HG03025 (cell line): Measurements from ENCODE around the gene ACHE.

Source experiments
- ATAC-seq: cut with Tn5 transposase; IDR thresholded peaks from one replicate; pipeline ENCODE4 v1.9.1; 2021; ENCODE audit warnings: mild to moderate bottlenecking, moderate library complexity; ENCODE audit not compliant: unreplicated experiment, low FRiP score

The ACHE gene

DNA sequence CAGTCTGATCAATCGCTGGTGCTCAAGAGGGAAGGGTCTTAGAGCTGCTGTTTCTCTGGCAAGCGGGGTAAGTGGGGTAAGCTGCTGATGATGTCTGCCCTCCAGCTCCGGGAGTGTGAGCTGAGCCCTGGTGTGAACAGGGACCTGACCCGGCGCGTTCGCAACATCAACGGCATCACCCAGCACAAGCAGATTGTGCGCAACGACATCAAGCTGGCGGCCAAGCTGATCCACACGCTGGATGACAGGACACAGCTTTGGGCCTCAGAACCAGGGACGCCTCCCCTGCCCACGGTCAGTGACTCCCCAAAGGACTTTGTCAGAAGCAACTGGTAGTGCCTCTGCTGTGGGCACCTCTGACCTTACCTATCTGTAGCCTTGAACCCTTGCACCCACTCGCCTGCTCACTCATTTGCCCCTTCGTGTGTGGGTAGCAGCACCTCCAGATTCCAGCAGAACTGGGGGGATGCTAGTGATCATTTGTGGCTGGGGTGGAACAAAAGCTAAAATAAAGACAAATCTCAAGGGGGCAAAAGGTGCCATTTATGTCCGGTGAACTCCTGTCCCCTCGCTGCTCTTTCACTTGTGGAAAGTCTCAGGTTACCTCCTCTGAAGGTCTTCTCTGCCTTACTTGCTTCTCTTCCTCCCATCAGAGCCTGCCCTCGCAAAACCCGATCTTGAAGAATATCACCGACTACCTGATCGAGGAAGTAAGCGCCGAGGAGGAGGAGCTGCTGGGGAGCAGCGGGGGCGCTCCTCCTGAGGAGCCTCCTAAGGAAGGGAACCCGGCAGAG lies 9.3 kb downstream of the ACHE start:
- no peak for ATAC-seq

DNA sequence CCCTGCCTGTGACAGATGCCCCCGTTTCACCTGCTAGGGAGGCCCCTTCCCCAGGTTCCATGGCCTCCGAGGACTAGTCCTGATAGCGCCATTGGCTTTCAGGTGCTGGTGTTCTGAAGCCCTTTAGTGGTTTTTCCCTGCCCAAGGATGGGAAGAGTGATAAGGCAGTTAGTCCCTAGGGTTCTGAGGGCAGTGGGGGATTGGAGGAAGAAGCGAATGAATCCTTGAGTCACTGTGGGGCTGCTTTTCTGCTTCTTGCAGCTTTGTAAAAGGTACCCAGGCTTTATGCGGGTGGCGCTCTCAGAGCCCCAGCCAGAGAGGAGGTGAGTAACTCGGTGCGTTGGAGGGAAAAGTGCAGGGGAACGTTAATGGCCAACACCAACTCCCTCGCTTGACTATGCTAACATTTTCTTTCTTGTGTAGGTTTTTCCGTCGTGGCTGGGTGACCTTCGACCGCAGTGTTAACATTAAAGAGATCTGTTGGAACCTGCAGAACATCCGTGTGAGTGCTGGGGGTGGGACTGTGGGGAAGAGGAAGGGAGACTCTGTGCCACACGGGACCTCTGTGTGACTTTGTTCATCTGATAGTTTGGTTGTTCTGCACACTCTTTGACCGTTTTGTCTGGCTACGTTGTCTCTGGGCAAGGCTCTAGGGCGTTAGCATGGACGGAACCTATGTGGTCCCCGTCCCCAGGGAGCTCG lies 10.1 kb downstream of the ACHE start:
- ATAC-seq: no peak

DNA sequence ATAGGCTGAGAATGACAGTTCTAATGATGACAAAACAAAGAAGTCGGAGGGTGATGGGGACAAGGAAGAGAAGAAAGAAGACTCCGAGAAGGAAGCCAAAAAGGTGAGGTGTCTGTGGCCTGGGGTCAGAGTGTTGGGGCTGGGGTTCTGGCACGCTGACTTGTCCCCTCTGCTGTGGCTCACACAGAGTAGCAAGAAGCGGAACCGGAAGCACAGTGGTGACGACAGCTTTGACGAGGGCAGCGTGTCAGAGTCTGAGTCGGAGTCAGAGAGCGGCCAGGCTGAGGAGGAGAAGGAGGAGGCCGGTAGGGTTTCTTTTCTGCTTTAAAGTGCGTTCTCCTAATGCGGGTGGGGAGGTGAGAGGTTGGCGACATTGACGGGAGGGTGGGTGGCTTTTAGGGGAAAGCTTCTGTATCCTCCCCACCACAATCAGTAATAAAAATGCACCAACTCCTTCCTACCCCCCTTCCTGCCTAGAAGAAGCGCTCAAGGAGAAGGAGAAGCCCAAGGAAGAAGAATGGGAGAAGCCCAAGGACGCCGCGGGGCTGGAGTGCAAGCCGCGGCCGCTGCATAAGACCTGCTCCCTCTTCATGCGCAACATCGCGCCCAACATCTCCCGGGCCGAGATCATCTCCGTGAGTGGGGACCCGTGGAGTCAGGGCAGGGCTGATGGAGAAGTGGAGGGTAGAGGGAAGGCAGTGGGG lies 10.8 kb downstream of the ACHE start:
- ATAC-seq: no peak

DNA sequence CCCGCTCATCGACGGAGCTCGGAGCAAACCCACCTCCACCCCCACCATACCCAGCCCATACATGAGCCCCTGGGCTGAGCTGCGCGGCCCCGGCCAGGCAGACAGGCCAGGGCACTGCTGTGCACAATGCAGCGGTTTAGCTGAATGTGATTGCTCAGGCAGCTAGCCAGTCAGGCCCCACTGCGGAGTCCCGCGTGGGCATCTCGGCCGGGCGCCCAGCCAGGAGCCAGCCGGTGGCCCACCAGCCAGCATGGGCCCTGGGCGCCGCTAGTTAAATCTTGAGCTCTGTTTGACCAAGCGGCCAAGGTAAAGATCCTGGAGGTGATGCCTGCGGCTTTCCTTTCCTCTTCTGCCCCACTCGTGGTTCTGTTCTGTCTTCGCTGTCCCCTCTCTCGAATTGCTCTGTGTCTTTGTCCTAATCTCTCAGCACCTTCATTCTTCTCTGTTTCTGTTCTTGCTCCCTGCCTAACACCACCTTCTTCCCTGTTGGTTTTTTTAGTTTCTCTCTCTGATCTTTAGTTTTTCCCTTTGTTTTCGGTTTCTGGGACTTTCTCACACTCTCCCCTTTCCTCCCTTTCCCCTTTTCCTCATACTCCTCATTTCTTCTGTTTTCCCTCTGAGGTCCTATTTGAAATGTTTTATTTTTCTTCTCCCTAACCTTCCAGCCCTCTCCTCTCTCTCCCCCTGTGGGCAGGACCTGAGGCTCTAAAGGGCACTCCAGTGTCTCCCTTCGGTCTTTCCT lies 12.7 kb downstream of the ACHE start:
- ATAC-seq: no peak

DNA sequence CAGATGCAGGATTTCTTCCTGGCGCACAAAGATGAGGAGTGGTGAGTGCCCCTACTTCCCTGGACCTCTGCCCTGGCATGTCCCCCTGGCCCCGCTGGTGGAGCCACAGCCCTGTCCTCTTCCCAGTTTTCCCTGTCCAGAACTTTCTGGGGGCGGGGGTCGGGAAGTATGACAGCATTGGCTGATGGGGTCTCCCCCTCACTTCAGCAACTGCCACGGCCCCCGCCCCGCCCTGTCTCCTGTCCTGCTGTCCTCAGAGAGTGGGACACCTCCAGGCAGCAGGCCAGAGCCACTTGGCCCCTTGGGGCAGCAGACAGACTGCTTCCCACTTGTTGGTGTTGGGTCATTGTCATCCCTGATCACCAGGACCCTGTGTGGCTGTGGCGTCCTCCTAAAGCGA lies 13.5 kb downstream of the ACHE start:
- no peak for ATAC-seq

DNA sequence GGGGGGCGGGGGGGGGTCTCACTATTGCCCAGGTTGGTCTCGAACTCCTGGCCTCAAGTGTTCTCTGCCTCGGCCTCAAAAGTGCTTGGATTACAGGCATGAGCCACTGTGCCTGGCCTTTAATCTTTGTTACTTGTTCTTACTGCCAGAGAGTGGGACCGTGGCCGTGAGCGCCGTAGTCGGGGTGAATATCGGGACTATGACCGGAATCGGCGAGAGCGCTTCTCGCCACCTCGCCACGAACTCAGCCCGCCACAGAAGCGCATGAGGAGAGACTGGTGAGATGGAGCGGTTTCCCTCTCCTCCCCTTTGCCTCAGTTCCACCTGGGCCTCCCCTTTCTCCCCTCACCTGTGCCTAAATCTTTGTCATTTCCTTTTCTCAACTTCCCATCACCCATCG lies 14.6 kb downstream of the ACHE start:
- ATAC-seq: no peak

DNA sequence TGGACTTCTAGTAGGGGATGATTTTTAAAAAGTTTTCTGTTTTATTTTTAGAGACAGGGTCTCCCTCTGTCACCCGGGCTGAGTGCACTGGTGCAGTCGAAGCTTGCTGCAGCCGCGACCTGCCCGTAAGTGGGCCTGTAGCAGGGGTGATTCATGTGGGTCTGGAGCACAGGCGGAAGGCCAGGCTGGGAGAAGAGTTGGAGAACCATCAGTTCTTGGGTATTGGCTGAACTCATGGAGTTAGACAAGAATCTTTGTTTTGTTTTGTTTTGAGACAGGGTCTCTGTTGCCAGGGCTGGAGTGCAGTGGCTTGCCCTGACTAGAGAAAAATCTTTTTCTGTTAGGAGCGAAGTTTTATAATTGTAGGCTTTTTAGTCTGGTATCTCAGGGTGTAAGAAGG lies 15.0 kb downstream of the ACHE start:
- ATAC-seq: no peak

DNA sequence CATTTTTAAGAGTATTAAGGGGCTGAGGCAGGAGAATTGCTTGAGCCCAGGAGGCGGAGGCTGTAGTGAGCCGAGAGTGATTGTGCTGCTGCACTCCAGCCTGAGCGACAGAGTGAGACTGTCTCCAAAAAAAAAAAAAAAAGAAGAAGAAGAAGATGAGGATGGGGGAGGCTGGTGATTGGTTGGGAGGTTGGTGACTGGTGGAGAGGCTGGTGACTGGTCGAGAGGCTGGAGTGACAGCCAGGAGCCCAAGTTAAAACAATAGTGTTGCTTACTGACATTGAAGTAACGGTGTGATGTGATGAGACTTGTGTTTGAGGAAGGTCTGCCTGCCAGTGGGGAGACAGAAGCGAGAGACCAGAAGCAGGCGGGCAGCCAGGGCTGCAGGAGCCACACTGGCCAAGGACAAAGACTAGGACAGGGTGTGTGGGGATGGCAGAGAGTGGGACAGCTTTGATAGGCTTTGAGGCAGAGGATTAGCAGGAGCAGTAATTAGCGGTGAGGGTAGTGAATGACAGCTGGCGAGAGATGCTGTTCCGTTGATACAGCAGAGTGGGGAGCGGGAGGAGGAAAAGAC lies 15.9 kb downstream of the ACHE start:
- no peak for ATAC-seq

DNA sequence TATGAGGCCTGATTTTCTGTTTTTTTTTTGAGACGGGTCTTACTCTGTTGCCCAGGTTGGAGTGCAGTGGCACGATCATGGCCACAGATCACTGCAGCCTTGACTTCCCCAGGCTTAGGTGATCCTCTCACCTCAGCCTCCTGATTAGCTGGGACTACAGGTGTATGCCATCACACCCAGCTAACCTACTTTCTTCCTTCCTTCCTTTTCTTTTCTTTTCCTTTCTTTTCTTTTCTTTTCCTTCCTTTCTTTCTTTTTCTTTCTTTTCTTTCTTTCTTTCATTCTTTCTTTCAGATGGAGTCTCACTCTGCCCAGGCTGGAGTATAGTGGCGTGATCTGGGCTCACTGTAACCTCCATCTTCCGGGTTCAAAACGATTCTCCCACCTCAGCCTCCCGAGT lies 17.0 kb downstream of the ACHE start:
- ATAC-seq: no peak

DNA sequence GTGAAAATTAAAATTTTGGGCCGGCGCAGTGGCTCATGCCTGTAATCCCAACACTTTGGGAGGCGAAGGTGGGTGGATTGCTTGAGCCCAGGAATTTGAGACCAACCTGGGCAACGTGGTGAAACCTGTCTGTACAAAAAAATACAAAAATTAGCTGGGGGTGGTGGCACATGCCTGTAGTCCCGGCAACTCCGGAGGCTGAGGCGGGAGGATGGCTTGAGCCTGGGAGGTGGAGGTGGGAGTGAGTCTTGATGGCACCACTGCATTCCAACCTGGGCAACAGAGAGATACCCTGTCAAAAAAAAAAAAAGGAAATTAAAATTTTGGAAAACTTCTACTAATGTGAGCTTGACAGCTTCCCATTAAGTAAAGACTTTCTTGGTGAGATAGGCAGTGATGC lies 17.7 kb downstream of the ACHE start:
- no peak for ATAC-seq

DNA sequence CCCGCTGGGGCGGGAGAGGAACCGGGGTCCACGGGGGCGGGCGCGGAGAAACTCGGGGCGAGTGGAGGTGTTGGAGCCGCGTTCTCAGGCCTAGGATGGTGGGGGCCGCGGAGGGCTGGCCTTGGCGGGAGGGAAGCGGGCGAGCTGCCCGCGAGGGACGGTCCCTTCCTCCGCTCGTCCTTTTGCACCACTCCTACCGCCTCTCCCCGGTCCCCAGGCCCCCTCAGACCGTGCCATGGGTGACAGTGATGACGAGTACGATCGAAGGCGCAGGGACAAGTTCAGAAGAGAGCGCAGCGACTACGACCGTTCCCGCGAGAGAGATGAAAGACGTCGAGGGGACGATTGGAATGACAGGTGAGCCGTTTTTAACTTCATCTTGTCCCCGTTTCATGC lies 20.3 kb downstream of the ACHE start:
- peak; percentile 31 for ATAC-seq

DNA sequence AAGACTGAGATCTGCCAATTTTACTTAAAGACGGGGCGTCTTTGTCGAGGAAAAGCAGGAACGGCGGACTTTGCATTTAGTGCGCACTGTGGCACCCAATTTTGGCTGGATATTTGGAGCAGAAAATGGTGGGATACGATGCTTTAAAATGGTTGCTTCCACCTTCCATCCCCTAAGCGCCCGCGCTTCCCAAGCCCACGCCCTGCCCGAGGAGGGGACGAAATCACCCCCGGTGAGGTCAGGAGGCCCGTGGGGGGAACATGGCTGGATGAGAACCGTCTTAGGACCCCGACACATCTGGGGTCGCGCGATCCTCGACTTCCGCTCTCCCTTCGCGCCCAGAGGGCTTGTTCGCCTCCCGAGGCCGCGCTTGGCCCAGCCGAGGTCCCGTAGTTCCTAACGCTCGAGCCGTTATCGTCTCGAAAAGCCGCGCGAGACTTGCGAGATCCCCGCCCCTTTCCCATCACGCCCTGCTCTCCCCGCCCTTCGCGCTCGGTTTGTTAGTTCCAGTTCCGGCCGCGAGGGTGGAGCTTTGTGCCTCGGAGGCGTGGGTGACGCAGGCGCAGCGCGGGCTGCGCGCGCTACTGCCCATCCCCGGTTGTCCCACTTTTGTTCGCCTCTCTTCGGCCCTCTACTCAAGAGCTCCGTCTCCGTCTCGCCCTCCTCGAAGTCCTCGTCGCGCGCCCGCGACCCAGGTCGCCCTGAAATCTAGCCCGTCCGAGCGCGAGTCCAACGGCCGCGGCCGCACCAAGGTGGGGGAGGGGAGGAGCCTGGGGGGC lies 20.9 kb downstream of the ACHE start, which contains the start of gene SRRT:
Gene SRRT (plus strand): TSS at position 527 of the 779 bp plus-strand sequence. CDS start 488 bp downstream, outside the sequence.
- peak; percentile 79 for ATAC-seq

DNA sequence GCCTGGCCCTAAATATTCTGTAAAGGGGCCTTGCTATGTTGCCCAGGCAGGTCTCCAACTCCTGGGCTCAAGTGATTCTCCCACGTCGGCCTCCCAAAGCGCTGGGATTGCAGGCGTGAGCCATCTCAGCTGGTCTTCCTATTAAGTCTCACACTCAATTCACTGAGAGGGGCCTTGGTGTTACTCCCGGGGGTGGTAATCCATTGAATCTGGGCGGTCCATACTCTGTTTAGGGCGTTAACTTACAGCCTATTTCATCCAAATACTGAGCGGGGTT lies 21.4 kb downstream of the ACHE start:
- no peak for ATAC-seq

DNA sequence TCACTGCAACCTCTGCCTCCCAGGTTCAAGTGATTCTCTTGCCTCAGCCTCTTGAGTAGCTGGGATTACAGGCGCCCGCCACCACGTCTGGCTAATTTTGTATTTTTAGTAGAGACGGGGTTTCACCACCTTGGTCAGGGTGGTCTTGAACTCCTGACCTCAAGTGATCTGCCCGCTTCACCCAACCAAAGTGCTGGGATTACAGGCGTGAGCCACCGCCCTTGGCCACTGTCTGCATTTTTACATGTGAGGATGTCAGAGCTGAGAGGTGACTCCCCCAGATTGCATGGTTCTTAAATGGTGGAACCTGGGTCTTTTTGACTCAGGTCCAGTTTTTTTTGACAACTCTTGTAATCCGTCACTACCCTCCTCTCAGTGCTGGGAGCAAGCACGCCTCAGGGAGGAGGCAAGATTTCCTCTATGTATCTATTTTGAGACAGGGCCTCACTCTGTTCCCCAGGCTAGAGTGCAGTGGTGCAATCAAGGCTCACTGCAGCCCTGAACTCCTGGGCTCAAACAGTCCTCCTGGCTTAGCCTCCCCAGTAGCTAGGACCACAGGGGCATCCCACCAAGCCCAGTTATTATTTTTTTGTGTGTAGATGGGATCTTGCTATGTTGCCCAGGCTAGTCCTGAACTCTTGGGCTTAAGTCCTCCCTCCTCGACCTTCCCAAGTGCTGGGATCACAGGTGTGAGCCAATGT lies 21.9 kb downstream of the ACHE start:
- ATAC-seq: no peak

DNA sequence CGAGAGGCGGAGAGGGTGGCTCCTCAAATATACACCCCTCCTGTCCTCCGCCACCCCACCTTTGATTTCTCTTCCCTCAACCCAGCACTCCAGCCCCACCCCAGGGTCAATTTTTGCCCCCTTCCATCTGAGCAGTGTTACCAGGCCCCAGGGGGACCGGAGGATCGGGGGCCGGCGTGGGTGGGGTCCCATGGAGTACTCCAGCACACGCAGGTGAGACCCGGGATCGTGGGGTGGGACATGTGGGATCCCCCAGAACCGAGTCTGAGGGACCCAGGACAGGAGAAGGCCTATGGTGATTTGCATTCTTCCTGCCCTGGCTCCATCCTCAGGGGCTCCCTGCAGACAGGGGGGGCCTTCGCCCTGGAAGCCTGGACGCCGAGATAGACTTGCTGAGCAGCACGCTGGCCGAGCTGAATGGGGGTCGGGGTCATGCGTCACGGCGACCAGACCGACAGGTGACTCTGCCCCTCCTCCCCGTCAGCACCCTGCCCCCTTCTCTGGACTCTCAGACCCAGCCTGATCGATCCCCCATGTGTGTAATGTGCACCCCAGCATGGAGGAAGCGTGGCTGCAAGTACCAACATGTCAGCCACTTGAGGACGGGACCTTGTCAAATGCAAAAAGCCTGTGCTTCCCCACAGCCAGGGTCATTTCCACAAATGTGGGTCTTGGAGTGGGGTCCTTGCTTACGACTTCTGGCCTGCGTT lies 27.8 kb downstream of the ACHE start:
- ATAC-seq: no peak

DNA sequence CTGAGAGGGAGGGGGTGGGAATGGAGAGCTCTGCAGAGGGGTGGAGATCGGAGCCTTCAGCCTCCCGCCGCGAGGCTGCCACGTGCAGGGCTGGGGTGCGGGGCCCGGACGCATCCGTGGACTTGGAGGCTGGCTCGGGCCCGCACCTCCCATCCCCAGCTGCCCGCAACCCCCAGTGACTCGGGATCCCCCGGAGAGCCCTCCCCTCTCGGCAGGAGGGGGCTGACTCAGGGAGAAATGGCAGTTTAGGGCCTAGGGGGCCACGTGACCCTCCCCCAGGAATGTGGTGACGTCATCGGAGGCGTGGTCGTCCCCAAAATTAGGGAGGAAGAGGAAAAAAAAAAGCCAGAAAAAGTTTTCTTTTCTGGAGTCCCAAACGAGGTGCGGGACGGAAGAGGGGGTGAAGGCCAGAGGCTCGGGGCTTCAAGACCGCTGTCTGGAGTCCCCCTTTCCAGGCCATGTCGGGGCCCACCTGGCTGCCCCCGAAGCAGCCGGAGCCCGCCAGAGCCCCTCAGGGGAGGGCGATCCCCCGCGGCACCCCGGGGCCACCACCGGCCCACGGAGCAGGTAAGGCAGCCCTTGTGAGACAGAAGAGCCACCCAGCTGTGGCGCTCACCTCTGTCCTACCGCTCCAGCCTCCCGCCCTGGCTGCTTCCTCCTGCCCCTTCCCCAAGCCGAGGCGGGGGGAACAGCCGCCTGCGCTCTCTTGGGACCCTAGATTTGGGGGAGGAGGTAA lies 28.5 kb downstream of the ACHE start, which contains the start of gene TRIP6:
Gene TRIP6 (plus strand): TSS at position 348 of the 736 bp plus-strand sequence. CDS start 111 bp downstream, at position 459.
- no peak for ATAC-seq

DNA sequence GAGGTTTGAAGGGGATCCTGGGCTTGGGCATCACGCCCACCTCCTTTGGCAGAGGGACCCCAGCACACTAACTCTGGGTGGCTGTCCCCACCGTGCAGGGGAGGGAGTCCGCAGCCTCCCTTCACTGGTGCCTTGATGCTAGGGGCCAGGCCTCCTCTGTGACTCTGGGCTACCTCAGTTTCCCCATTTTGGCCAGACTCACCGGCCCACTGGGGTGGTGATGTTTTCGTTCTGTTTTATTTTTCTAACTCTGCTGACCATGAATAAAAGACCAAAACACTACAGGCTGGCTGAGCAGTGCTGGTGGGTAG lies 29.0 kb downstream of the ACHE start:
- no peak for ATAC-seq
